ENCODE results near the gene NAA15.
"Not testable (repeated sequence)": the region's sequence is repeated elsewhere in the genome, so short reads cannot be mapped to it uniquely, and the experiment has no call there.

Gene NAA15

GRCh38 chr4:139297001-139297410 lies 4.3 kb upstream of the NAA15 start:
- DNase-seq (ENCODE audit: low spot score), result no peak

- no peak for DNase-seq (ENCODE audit: low spot score)
These were observed 1.8 kb upstream of the NAA15 start for GRCh38 chr4:139299536-139299935.

GRCh38 chr4:139300431-139301112 lies 733 bp upstream of the NAA15 start:
- peak; percentile 56 for DNase-seq (ENCODE audit: low spot score)

GRCh38 chr4:139301821-139302611 lies 711 bp downstream of the NAA15 start, which contains the start of gene NDUFC1:
Gene NDUFC1 (minus strand): TSS chr4:139302477. CDS start chr4:139295798, 6,679 bp downstream.
- peak; percentile 62 for DNase-seq (ENCODE audit: low spot score)

- no peak for DNase-seq (ENCODE audit: low spot score)
These were observed 3.6 kb downstream of the NAA15 start for GRCh38 chr4:139304920-139305319.

- DNase-seq (ENCODE audit: low spot score), result no peak
These were observed 10.6 kb downstream of the NAA15 start for GRCh38 chr4:139311909-139312308.

- DNase-seq (ENCODE audit: low spot score), result no peak
These were observed 11.4 kb downstream of the NAA15 start for GRCh38 chr4:139312552-139313332.

- not testable (repeated sequence) for DNase-seq (ENCODE audit: low spot score)
These were observed 12.1 kb downstream of the NAA15 start for GRCh38 chr4:139313414-139313813.

- no peak for DNase-seq (ENCODE audit: low spot score)
These were observed 12.9 kb downstream of the NAA15 start for GRCh38 chr4:139314047-139314800.

- no peak for DNase-seq (ENCODE audit: low spot score)
These were observed 13.9 kb downstream of the NAA15 start for GRCh38 chr4:139315221-139315675.

- no peak for DNase-seq (ENCODE audit: low spot score)
These were observed 15.4 kb downstream of the NAA15 start for GRCh38 chr4:139316733-139317132.

- DNase-seq (ENCODE audit: low spot score), result no peak
These were observed 16.3 kb downstream of the NAA15 start for GRCh38 chr4:139317635-139318034.

GRCh38 chr4:139319571-139319970 lies 18.3 kb downstream of the NAA15 start:
- DNase-seq (ENCODE audit: low spot score), result no peak

GRCh38 chr4:139322070-139322469 lies 20.8 kb downstream of the NAA15 start:
- not testable (repeated sequence) for DNase-seq (ENCODE audit: low spot score)

GRCh38 chr4:139322541-139322940 lies 21.2 kb downstream of the NAA15 start:
- DNase-seq (ENCODE audit: low spot score), result not testable (repeated sequence)

- no peak for DNase-seq (ENCODE audit: low spot score)
These were observed 23.3 kb downstream of the NAA15 start for GRCh38 chr4:139324620-139325019.

GRCh38 chr4:139329665-139330200 lies 28.4 kb downstream of the NAA15 start:
- no peak for DNase-seq (ENCODE audit: low spot score)

- DNase-seq (ENCODE audit: low spot score), result no peak
These were observed 29.0 kb downstream of the NAA15 start for GRCh38 chr4:139330283-139330682.

GRCh38 chr4:139331185-139331584 lies 29.9 kb downstream of the NAA15 start:
- DNase-seq (ENCODE audit: low spot score), result no peak

GRCh38 chr4:139333046-139333445 lies 31.7 kb downstream of the NAA15 start:
- no peak for DNase-seq (ENCODE audit: low spot score)

GRCh38 chr4:139337612-139338011 lies 36.3 kb downstream of the NAA15 start:
- no peak for DNase-seq (ENCODE audit: low spot score)
